GM12872 (cell line): ENCODE measurements around the gene TTC22.

Source experiments
- TF ChIP-seq, protein P1 (sequence below): IDR thresholded peaks from 3 replicates; pipeline ENCODE4 v1.5.1; 2011; ENCODE audit warnings: low read depth, mild to moderate bottlenecking, low read length, moderate library complexity; ENCODE audit not compliant: insufficient read depth

TTC22 gene

DNA sequence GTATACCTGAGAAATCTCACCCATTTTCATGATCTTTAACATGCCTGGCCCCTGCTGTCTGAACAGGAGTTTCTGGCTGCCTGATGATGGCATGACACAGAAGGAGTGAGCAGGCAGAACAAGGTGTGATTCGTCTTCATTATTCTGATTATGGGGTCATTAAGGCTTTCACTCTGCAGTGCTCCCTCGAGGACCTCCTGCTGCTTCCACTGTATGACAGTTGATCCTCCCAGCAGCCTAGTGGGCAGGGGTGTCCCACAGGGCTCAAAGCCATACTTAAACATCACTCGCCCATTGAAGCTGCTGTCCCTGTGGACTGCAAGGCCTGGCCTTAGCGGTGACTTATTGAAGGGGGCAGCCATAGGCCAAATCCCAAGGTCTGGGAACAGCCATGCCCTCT, 24.1 kb downstream of the TTC22 start:
- TF ChIP-seq, protein P1, sequence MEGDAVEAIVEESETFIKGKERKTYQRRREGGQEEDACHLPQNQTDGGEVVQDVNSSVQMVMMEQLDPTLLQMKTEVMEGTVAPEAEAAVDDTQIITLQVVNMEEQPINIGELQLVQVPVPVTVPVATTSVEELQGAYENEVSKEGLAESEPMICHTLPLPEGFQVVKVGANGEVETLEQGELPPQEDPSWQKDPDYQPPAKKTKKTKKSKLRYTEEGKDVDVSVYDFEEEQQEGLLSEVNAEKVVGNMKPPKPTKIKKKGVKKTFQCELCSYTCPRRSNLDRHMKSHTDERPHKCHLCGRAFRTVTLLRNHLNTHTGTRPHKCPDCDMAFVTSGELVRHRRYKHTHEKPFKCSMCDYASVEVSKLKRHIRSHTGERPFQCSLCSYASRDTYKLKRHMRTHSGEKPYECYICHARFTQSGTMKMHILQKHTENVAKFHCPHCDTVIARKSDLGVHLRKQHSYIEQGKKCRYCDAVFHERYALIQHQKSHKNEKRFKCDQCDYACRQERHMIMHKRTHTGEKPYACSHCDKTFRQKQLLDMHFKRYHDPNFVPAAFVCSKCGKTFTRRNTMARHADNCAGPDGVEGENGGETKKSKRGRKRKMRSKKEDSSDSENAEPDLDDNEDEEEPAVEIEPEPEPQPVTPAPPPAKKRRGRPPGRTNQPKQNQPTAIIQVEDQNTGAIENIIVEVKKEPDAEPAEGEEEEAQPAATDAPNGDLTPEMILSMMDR = no peak

DNA sequence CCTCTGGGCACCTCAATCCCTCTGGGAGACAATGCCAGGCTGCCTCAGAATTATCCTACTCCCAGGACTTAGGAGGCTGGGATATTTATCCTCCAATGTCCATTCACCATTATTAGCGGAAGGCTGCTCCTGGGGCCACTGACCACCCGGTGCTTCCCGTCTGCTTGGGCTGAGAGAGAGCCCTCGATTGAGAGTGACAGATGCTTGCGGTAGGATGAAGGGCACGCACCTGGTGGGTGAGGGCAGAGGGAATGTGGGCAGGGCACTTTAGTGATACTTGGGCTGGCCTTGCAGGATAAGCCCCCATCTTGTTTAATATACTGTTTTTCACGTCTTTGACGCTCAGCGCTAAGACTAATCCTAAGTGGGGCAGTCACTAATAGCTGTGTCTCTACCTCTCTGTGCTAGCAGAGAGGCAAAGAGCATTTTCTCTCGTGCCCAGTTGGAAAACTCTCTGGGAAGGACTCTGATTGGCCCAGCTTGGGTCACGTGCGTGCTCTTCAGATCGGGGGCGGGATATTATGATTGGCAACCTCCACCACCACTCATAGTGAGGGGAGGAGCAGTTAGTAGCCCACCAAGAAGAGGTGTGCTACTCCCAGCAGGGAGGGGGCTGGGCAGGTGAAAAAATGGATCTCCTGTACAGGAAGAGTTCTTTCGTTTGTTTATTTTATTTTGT, 26.2 kb downstream of the TTC22 start:
- TF ChIP-seq, protein P1 = no peak

DNA sequence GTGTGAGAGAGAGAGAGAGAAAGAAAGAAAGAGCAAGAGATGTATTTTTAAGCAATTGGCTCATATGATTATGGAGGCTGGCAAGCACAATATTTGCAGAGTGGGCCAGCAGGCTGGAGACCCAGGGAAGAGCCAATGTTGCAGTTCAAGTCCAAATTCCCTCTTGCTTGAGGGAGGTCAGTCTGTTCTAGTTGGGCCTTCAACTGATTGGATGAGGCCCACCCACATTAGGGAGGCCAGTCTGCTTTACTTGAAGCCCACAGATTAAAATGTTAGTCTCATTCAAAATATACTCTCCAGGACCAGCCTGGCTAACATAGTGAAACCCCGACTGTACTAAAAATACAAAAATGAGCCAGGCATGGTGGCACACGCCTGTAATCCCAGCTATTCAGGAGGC, 28.2 kb downstream of the TTC22 start:
- TF ChIP-seq, protein P1 = no peak

DNA sequence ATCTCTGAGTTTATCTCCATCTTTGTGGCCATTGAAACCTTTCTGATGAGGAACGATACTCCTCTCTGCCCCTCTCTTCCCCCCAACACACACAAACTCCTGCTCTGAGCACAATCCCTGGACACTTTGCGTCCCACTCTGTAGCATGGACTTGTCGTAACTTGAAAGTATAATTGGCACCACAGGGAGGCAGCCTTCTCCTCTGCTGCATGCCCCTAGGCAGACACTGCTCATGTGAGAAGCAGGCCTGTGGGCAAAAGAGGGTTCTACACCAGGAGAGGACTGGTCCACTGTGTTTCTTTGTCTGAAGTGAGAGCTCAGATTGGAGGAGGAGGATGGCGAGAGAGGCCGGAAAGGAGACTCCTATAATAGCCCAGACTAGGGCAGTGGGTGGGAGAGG, 33.0 kb downstream of the TTC22 start:
- TF ChIP-seq, protein P1 = 0 out of 3 replicates have a peak, but pooled peaks have one; percentile 7

DNA sequence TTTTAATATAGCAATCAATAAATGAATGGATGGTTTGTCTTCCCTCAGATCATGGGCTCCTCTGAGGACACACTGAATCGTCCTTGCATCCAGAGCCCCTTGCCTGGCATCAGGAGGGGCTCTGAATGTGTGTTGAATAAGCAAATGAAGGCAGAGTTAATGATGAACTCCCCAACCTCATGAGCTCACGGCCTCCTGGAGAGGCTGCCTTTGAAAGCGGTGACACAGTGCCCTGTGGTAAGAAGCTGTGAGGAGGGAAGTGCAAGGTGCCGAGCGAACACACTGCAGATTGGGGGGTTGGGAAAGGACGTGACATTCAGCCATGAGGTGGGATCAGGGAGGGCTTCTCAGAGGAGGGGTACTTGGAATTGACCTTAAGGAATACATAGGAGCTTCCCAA, 33.6 kb downstream of the TTC22 start:
- TF ChIP-seq, protein P1 = no peak

DNA sequence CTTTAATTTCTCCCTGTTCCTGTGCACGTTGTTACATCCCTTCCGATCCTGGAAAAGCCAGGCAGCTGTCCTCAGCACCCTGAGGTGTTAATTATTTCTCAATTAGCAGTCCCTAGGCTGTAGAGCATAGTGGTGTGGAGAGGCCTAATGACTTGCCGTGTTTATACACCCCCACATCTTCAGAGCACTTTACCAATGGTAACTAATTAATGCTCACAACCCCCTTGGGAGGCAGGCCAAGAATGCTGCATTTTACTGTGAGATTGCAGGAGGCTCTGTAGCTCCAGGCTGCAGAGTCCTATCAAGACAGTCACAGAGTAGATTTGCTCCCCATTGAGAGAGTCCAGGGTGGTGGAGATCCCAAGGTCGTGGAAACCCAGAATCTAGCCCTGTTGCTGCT, 34.4 kb downstream of the TTC22 start:
- TF ChIP-seq, protein P1 = no peak

DNA sequence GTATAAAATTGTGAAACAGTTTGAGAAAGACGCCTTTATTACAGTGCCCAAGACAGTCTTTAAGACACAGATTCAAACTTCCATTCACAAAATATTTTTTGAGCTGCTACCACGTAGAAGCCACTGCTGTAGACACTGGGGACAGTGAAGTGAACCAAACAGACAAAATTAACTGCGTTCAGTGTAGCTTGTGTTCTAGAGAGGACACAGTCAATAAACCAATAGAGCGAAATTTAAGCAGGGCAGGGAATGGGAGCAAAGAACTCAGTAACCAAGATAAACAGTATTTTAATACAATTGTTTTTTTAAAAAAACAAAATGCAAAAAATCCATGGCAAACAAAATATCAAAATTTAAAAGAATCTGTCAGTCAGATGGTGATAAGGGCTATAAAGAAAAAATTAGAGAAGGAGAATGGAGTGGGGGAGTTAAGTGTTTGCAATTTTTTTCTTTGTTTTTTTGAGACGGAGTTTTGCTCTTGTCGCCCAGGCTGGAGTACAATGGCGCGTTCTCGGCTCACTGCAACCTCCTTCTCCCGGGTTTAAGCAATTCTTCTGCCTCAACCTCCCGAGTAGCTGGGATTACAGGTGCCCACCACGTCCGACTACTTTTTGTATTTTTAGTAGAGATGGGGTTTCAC, 36.1 kb downstream of the TTC22 start:
- TF ChIP-seq, protein P1 = no peak
